Lung (tissue), 12 donors: ENCODE measurements around the gene HOXB2. TPM values are rescaled to one million over a fixed set of nuclear protein-coding genes. Genes with fewer than 3 reads are reported as not detected.

Source experiments
- ATAC-seq: fragments of 200-7000 bp; cut with Tn5 transposase; one replicate; pipeline ENCODE4 v1.9.1; 2020; ENCODE audit warnings: moderate number of reproducible peaks; ENCODE audit not compliant: insufficient read depth, low FRiP score
- DNase-seq, 3 donors: peaks; one replicate each; pipeline ENCODE4 v3.0.0-alpha.2; 2013 to 2017
- H3K27ac ChIP-seq, 2 donors: one replicate each; pipeline ENCODE4 v1.5.1; 2013; ENCODE audit warnings: mild to moderate bottlenecking in 2 of 2, moderate library complexity in 2 of 2, control low read depth in 1 of 2, inconsistent platforms in 1 of 2, low read depth in 1 of 2, low read length in 1 of 2
- H3K27me3 ChIP-seq, 3 donors: one replicate each; pipeline ENCODE4 v1.5.1; 2013; ENCODE audit warnings: low read length in 2 of 3; ENCODE audit not compliant: control insufficient read depth in 3 of 3, insufficient read depth in 3 of 3
- H3K36me3 ChIP-seq, 4 donors: one replicate each; pipeline ENCODE4 v1.5.1; 2013; ENCODE audit warnings: low read length in 4 of 4, mild to moderate bottlenecking in 1 of 4, moderate library complexity in 1 of 4; ENCODE audit not compliant: control insufficient read depth in 4 of 4, insufficient read depth in 4 of 4
- H3K4me1 ChIP-seq, 5 donors: one replicate each; pipeline ENCODE4 v1.5.1; 2013; ENCODE audit warnings: low read length in 5 of 5, mild to moderate bottlenecking in 2 of 5, moderate library complexity in 1 of 5; ENCODE audit not compliant: control insufficient read depth in 5 of 5, insufficient read depth in 5 of 5
- H3K4me3 ChIP-seq: one replicate; pipeline ENCODE4 v1.5.1; 2013; ENCODE audit warnings: mild to moderate bottlenecking, control low read depth, moderate library complexity
- H3K9ac ChIP-seq, 2 donors: one replicate each; pipeline ENCODE4 v1.5.1; 2013; ENCODE audit warnings: low read length in 2 of 2, control low read depth in 1 of 2; ENCODE audit not compliant: insufficient read depth in 1 of 2
- H3K9me3 ChIP-seq, 4 donors: one replicate each; pipeline ENCODE4 v1.5.1; 2013; ENCODE audit warnings: low read length in 3 of 4, mild to moderate bottlenecking in 1 of 4, moderate library complexity in 1 of 4; ENCODE audit not compliant: control insufficient read depth in 4 of 4, insufficient read depth in 3 of 4
- WGBS, 2 donors: extraction: QIAGEN DNeasy Blood & Tissue Kit; methylation state at CpG; one replicate each; pipeline ENCODE4 v1.1.7; 2013; 5-methylcytosine and 5-hydroxymethylcytosine counted together
- polyA plus RNA-seq, 2 donors: library from polyadenylated mRNA; stranded (reverse); fragments of 200-250 nt; gene quantifications; one replicate each; pipeline ENCODE4 v1.2.1, GENCODE V29; 2013
- total RNA-seq, 2 donors: library from RNA; depleted of rRNA in 1 of 2; stranded (reverse); fragments of >200 nt in 1 of 2; gene quantifications; one replicate each; pipeline ENCODE4 v1.2.1, GENCODE V29; 2014 to 2021
- TF ChIP-seq, protein P1 (sequence below): IDR thresholded peaks from 2 replicates; pipeline ENCODE4 v1.5.1; 2012; ENCODE audit warnings: mild to moderate bottlenecking; ENCODE audit errors: control extremely low read depth, extremely low read depth
- donor health status: control.
- donor health status: control.
- donor health status: Bipolar disorder and iron deficiency.
- donor health status: healthy.
- donor health status: DM: yes; HTN: yes; CAD: no.

Gene HOXB2
- total and polyA plus RNA-seq, 4 donors = 4.1 to 13.9 (median 7.3) TPM

DNA sequence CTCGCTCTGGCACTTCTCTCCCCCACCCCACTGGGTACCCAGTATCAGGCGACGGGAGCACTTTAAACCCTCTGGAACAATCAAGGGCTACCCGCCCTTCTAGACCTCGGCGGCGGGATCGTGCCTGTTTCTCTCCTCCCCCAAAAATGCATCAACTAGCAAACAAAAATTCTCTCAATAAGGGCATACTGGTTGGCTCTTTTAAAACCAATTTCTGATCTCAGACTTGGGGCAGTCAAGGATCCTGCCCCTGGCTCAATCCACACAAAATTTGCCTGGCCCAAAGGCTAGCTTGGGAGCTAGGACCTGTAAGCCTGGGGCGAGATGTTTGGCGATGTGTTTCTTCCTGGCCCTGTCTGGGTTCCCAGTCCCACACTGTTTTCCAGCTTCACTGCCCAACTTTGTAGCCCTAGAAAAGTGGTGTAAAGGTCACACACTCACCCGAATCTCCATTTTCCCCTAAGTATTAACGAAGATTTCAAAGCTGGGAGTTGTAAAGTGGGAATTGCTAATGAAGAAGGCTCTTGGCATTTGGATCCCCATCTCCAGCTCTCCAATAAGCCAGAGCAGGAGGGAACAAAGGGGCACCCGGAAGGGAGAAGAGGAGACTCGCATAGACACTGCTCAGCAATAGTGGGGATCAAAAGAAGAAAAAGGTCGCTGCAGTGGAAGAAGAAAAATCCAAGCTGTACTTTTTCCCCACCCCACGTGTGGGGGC is 14.4 kb upstream of the HOXB2 start:
- Histone ChIP-seq H3K27ac (peak overlapping the region in 1 of 2 donors; percentile 52), H3K4me3 (no peak overlapping the region), H3K9ac (peak overlapping the region in 1 of 2 donors; percentile 95), H3K4me1 (peaks cover 0 to 81% (median 9%) of the 10 kb centered on the region in 5 donors), H3K36me3 (peaks cover 0 to 21% (median 6%) of the 10 kb centered on the region in 4 donors), H3K27me3 (peaks cover 4 to 53% (median 7%) of the 10 kb centered on the region in 3 donors), H3K9me3 (no peaks in the 10 kb centered on the region)
- WGBS, 2 donors = 53 to 77% methylated on average over 16 of the region's 16 CpGs
- ATAC-seq (no peak), DNase-seq (peak; percentile 40 to 65 (median 56))
- TF ChIP-seq, protein P1, sequence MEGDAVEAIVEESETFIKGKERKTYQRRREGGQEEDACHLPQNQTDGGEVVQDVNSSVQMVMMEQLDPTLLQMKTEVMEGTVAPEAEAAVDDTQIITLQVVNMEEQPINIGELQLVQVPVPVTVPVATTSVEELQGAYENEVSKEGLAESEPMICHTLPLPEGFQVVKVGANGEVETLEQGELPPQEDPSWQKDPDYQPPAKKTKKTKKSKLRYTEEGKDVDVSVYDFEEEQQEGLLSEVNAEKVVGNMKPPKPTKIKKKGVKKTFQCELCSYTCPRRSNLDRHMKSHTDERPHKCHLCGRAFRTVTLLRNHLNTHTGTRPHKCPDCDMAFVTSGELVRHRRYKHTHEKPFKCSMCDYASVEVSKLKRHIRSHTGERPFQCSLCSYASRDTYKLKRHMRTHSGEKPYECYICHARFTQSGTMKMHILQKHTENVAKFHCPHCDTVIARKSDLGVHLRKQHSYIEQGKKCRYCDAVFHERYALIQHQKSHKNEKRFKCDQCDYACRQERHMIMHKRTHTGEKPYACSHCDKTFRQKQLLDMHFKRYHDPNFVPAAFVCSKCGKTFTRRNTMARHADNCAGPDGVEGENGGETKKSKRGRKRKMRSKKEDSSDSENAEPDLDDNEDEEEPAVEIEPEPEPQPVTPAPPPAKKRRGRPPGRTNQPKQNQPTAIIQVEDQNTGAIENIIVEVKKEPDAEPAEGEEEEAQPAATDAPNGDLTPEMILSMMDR = no peak

DNA sequence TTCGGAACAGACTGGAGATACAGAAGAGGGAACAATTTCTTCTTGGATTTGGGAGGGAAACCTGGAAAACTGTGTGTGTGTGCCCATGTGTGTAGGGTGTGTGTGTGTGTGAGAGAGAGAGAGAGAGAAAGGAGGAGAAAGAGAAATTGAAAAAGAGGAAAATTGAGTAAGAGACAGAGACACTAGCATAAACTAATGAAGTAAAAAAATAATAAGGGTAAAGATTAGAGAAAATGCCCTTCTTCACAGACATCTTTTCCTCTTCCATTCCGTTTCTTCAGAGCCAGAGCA is 13.9 kb upstream of the HOXB2 start:
- Histone ChIP-seq H3K4me1 (peaks cover 0 to 87% (median 9%) of the 10 kb centered on the region in 5 donors), H3K9me3 (no peaks in the 10 kb centered on the region), H3K4me3 (no peak overlapping the region), H3K27ac (peak overlapping the region in 1 of 2 donors; percentile 52), H3K9ac (peak overlapping the region in 1 of 2 donors; percentile 95), H3K36me3 (peaks cover 0 to 21% (median 6%) of the 10 kb centered on the region in 4 donors), H3K27me3 (peaks cover 1 to 58% (median 7%) of the 10 kb centered on the region in 3 donors)
- DNase-seq = no peak
- no peak for ATAC-seq
- WGBS, 2 donors = 65 to 70% methylated on average over 2 of the region's 2 CpGs
- TF ChIP-seq, protein P1 = no peak

DNA sequence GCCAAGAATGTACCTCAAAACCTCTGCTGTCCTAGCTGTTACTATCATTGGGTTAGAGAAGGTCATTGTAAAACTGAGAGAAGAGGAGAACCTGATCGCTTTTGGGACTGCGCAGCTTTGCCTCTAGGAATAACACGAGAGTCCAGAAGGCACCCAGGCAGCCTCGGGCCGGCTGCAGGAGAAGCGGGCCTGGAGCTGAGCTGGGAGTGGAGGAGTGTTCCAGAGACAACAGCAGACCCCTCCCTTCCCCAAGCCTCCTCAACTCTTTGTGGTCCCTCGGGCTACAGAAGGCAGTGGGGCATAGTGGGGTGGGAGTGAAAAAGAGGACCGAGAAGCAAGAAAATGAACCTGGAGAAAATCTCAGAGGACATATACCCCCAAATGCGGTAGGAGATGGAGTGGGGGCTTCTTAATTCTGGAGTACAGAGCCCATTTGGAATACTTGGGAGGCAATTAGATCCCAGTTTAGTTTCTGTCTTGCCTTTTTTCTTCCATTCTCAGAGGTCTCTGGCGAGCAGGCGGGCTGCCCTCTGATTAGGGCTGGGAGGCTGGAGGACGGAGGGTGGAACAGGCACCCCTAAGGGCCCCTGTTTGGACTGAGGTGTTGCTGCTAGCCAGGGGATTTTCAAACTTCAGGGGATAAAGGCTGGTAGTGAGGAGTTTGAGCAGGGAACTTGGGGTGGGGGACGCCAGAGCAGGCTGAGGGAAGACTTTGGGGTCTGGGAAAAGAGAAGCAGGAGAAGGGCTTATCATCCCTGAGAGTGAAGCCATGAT is 13.3 kb upstream of the HOXB2 start:
- WGBS, 2 donors = 66 to 69% methylated on average over 13 of the region's 13 CpGs
- Histone ChIP-seq H3K9ac (peak overlapping the region; percentile 38 to 95), H3K36me3 (peaks cover 0 to 20% (median 6%) of the 10 kb centered on the region in 4 donors), H3K9me3 (no peaks in the 10 kb centered on the region), H3K27ac (peak overlapping the region in 1 of 2 donors; percentile 29), H3K4me3 (no peak overlapping the region), H3K4me1 (peaks cover 0 to 88% (median 9%) of the 10 kb centered on the region in 5 donors), H3K27me3 (peaks cover 0 to 59% (median 5%) of the 10 kb centered on the region in 3 donors)
- peak; percentile 44 to 68 (median 60) for DNase-seq
- TF ChIP-seq, protein P1 = no peak
- no peak for ATAC-seq
